ENCODE measurements around the gene PHC3.

GRCh38 chr3:170189398-170190256 is 8.1 kb upstream of the PHC3 start:
- TF ChIP-seq, protein P1, sequence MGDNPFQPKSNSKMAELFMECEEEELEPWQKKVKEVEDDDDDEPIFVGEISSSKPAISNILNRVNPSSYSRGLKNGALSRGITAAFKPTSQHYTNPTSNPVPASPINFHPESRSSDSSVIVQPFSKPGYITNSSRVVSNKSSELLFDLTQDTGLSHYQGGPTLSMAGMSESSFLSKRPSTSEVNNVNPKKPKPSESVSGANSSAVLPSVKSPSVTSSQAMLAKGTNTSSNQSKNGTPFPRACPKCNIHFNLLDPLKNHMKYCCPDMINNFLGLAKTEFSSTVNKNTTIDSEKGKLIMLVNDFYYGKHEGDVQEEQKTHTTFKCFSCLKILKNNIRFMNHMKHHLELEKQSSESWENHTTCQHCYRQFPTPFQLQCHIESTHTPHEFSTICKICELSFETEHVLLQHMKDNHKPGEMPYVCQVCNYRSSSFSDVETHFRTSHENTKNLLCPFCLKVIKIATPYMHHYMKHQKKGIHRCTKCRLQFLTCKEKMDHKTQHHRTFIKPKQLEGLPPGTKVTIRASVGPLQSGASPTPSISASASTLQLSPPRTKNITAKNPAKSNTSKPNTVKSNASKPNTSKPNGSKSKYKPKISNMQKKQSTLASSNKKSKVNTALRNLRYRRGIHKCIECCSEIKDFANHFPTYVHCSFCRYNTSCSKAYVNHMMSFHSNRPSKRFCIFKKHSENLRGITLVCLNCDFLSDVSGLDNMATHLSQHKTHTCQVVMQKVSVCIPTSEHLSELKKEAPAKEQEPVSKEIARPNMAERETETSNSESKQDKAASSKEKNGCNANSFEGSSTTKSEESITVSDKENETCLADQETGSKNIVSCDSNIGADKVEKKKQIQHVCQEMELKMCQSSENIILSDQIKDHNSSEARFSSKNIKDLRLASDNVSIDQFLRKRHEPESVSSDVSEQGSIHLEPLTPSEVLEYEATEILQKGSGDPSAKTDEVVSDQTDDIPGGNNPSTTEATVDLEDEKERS (CRISPR knock-in tag; IDR thresholded peaks at IDR 0.05) = no peak
- TF ChIP-seq NR2C2 (CRISPR knock-in tag; IDR thresholded peaks at IDR 0.05; ENCODE audit: borderline replicate concordance) = no peak
- no peak for TF ChIP-seq EZH2 (conservative IDR thresholded peaks at IDR 0.05; ENCODE audit: low read depth, low read length)
- TF ChIP-seq RXRB (CRISPR knock-in tag; IDR thresholded peaks at IDR 0.05; ENCODE audit: borderline replicate concordance) = no peak
- TF ChIP-seq HDAC2 (CRISPR knock-in tag; IDR thresholded peaks at IDR 0.05) = no peak
- no peak for TF ChIP-seq MAFK (conservative IDR thresholded peaks at IDR 0.05 in 1 of 2, IDR thresholded peaks at IDR 0.05 in 1 of 2; ENCODE audit: low read length in 2 of 2)
- no peak for TF ChIP-seq XBP1 (CRISPR knock-in tag; IDR thresholded peaks at IDR 0.05)
- TF ChIP-seq, protein P2, sequence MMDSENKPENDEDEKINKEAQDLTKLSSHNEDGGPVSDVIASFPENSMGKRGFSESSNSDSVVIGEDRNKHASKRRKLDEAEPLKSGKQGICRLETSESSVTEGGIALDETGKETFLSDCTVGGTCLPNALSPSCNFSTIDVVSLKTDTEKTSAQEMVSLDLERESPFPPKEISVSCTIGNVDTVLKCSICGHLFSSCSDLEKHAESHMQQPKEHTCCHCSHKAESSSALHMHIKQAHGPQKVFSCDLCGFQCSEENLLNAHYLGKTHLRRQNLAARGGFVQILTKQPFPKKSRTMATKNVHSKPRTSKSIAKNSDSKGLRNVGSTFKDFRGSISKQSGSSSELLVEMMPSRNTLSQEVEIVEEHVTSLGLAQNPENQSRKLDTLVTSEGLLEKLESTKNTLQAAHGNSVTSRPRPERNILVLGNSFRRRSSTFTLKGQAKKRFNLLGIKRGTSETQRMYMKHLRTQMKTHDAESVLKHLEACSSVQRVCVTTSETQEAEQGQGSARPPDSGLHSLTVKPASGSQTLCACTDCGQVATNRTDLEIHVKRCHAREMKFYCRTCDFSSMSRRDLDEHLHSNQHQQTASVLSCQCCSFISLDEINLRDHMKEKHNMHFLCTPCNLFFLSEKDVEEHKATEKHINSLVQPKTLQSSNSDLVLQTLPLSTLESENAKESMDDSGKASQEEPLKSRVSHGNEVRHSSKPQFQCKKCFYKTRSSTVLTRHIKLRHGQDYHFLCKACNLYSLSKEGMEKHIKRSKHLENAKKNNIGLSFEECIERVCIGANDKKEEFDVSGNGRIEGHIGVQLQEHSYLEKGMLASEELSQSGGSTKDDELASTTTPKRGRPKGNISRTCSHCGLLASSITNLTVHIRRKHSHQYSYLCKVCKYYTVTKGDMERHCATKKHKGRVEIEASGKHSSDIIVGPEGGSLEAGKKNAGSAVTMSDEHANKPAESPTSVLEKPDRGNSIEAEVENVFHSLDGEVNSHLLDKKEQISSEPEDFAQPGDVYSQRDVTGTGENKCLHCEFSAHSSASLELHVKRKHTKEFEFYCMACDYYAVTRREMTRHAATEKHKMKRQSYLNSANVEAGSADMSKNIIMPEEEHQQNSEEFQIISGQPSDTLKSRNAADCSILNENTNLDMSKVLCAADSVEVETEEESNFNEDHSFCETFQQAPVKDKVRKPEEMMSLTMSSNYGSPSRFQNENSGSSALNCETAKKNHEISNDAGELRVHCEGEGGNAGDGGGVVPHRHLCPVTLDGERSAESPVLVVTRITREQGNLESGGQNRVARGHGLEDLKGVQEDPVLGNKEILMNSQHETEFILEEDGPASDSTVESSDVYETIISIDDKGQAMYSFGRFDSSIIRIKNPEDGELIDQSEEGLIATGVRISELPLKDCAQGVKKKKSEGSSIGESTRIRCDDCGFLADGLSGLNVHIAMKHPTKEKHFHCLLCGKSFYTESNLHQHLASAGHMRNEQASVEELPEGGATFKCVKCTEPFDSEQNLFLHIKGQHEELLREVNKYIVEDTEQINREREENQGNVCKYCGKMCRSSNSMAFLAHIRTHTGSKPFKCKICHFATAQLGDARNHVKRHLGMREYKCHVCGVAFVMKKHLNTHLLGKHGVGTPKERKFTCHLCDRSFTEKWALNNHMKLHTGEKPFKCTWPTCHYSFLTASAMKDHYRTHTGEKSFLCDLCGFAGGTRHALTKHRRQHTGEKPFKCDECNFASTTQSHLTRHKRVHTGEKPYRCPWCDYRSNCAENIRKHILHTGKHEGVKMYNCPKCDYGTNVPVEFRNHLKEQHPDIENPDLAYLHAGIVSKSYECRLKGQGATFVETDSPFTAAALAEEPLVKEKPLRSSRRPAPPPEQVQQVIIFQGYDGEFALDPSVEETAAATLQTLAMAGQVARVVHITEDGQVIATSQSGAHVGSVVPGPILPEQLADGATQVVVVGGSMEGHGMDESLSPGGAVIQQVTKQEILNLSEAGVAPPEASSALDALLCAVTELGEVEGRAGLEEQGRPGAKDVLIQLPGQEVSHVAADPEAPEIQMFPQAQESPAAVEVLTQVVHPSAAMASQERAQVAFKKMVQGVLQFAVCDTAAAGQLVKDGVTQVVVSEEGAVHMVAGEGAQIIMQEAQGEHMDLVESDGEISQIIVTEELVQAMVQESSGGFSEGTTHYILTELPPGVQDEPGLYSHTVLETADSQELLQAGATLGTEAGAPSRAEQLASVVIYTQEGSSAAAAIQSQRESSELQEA (CRISPR knock-in tag; IDR thresholded peaks at IDR 0.05; ENCODE audit: not compliant biosample characterization) = no peak
- TF ChIP-seq, protein P3, sequence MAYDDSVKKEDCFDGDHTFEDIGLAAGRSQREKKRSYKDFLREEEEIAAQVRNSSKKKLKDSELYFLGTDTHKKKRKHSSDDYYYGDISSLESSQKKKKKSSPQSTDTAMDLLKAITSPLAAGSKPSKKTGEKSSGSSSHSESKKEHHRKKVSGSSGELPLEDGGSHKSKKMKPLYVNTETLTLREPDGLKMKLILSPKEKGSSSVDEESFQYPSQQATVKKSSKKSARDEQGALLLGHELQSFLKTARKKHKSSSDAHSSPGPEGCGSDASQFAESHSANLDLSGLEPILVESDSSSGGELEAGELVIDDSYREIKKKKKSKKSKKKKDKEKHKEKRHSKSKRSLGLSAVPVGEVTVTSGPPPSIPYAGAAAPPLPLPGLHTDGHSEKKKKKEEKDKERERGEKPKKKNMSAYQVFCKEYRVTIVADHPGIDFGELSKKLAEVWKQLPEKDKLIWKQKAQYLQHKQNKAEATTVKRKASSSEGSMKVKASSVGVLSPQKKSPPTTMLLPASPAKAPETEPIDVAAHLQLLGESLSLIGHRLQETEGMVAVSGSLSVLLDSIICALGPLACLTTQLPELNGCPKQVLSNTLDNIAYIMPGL (CRISPR knock-in tag; IDR thresholded peaks at IDR 0.05; ENCODE audit: borderline replicate concordance in 1 of 2, low read depth in 1 of 2) = no peak
- no peak for TF ChIP-seq SIN3A (IDR thresholded peaks at IDR 0.05; ENCODE audit: borderline replicate concordance, low read depth, low read length)
